ENCODE data around the gene IDI1. TPM values are rescaled to one million over a fixed set of nuclear protein-coding genes. Genes with fewer than 3 reads are reported as not detected.
A peak's percentile ranks its signal among the peaks of the same experiment; 100 is the strongest.

IDI1 gene
- total RNA-seq (2014; rRNA removed; shearing (Covaris generic); ENCODE audit: low replicate concordance): 129 and 150 TPM in 2 replicates

DNA sequence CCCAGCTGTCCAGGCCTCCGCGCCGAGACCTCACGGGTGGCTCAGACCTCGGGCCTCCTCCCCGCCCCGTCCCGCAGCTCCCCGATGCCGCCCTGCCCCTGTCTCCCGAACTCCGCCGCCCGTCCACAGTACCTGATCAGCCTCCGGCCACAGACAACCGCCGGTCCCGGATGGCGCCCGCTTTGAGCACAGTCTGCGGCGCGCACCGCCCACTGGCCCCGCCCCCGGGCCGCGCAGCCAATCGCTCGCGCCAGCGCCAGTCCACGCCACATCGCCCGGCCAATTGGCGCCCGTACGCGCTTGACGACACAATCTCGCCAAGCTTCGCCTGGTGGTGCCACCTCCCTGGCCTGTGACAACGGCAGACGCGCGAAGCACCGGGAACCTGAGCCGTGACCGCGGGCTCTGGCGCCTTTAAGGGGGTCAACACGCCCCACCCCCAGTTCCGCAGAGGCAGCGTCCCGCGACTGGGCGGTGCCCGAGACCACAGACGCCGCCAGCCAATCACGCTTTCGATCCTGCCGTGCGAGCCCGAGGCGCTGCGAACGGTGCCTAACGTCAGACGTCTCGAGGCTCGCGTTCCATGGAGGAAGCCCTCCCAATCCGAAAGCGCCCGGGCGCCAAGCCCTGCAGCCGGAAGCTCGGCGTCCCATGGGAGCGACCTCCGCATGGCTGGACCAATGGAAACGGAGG, at the start of gene IDI1:
TSS of gene IDI1 (minus strand) at position 388 of the 693 bp plus-strand sequence. CDS start at position 272, 116 bp downstream.
- H3K79me2 ChIP-seq (ENCODE audit: low read length): peaks cover 74% of the 10 kb centered on the region
- DNase-seq: peak; percentile 100
- no peak within 1 kb of the TSS for H2AFZ ChIP-seq (ENCODE audit: low read length)
- peak within 1 kb of the TSS; percentile 89 for H3K27ac ChIP-seq (ENCODE audit: low read length)
- H3K36me3 ChIP-seq (ENCODE audit: insufficient read depth, low read length): peaks cover 36% of the 10 kb centered on the region
- no peaks in the 10 kb centered on the region for H3K9me2 ChIP-seq (replicated peaks; ENCODE audit: insufficient read depth, low read length)
- H3K4me1 ChIP-seq (ENCODE audit: low read length): peaks cover 57% of the 10 kb centered on the region
- H3K9me3 ChIP-seq (ENCODE audit: low read length): no peaks in the 10 kb centered on the region
- H3K4me3 ChIP-seq (ENCODE audit: low read length): peak within 1 kb of the TSS; percentile 98
- peak within 1 kb of the TSS; percentile 95 for H3K9ac ChIP-seq (ENCODE audit: low read length)
- peak within 1 kb of the TSS; percentile 98 for H3K4me2 ChIP-seq (ENCODE audit: low read depth, low read length, poor library complexity, severe bottlenecking)
- peaks cover 33% of the 10 kb centered on the region for H4K20me1 ChIP-seq (ENCODE audit: insufficient read depth, low read depth, low read length)
- no peaks in the 10 kb centered on the region for H3K27me3 ChIP-seq (ENCODE audit: low read length)

DNA sequence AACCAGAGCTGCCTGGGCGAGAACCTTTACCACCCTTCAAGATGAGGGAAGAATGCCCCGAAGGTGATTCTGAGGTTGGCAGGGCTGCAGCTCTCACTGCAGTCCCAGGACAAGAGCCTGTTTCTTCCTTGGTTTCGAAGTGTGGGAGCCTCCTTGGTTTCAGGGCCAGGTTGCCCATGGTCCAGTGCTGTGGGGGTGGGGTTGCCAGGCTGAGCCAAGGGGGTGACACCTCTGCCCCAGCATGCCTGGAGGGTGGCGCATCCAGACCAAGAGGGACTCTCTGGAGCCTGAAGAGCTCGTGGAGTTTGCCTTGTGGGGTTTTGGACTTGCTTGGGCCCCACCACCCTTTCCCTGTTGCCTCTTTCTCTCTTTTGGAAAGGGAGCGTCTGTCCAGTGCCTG, 48.5 kb upstream of the IDI1 start:
- Histone ChIP-seq H3K36me3 (ENCODE audit: insufficient read depth, low read length) (peaks cover 12% of the 10 kb centered on the region; the same call in 1 of the 2 replicates), H3K4me2 (ENCODE audit: low read depth, low read length, poor library complexity, severe bottlenecking) (no peak overlapping the region), H3K9me3 (ENCODE audit: low read length) (no peaks in the 10 kb centered on the region), H3K4me3 (ENCODE audit: low read length) (no peak overlapping the region), H3K27ac (ENCODE audit: low read length) (no peak overlapping the region), H3K9me2 (replicated peaks; ENCODE audit: insufficient read depth, low read length) (no peaks in the 10 kb centered on the region), H3K79me2 (ENCODE audit: low read length) (0 out of 2 replicates have a peak, but pooled peaks cover 3% of the 10 kb centered on the region), H4K20me1 (ENCODE audit: insufficient read depth, low read depth, low read length) (no peaks in the 10 kb centered on the region), H3K27me3 (ENCODE audit: low read length) (no peaks in the 10 kb centered on the region), H3K4me1 (ENCODE audit: low read length) (no peaks in the 10 kb centered on the region), H2AFZ (ENCODE audit: low read length) (no peak overlapping the region), H3K9ac (ENCODE audit: low read length) (no peak overlapping the region)
- no peak for DNase-seq

- H4K20me1 ChIP-seq (ENCODE audit: insufficient read depth, low read depth, low read length): no peaks in the 10 kb centered on the region
- no peaks in the 10 kb centered on the region for H3K27me3 ChIP-seq (ENCODE audit: low read length)
- H3K4me3 ChIP-seq (ENCODE audit: low read length): no peak overlapping the region
- H3K27ac ChIP-seq (ENCODE audit: low read length): no peak overlapping the region
- H3K4me1 ChIP-seq (ENCODE audit: low read length): no peaks in the 10 kb centered on the region
- 0 out of 2 replicates have a peak, but pooled peaks cover 2% of the 10 kb centered on the region for H3K79me2 ChIP-seq (ENCODE audit: low read length)
- no peak overlapping the region for H3K9ac ChIP-seq (ENCODE audit: low read length)
- peaks cover 12% of the 10 kb centered on the region; the same call in 1 of the 2 replicates for H3K36me3 ChIP-seq (ENCODE audit: insufficient read depth, low read length)
- no peaks in the 10 kb centered on the region for H3K9me3 ChIP-seq (ENCODE audit: low read length)
- H3K4me2 ChIP-seq (ENCODE audit: low read depth, low read length, poor library complexity, severe bottlenecking): no peak overlapping the region
- H2AFZ ChIP-seq (ENCODE audit: low read length): no peak overlapping the region
- no peaks in the 10 kb centered on the region for H3K9me2 ChIP-seq (replicated peaks; ENCODE audit: insufficient read depth, low read length)
- DNase-seq: no peak
Observed at GRCh38 chr10:1096287-1096889, 47.5 kb upstream of the IDI1 start.

- Histone ChIP-seq H3K9ac (ENCODE audit: low read length) (no peak overlapping the region), H3K79me2 (ENCODE audit: low read length) (no peaks in the 10 kb centered on the region), H4K20me1 (ENCODE audit: insufficient read depth, low read depth, low read length) (no peaks in the 10 kb centered on the region), H3K4me2 (ENCODE audit: low read depth, low read length, poor library complexity, severe bottlenecking) (no peak overlapping the region), H2AFZ (ENCODE audit: low read length) (no peak overlapping the region), H3K4me3 (ENCODE audit: low read length) (no peak overlapping the region), H3K4me1 (ENCODE audit: low read length) (no peaks in the 10 kb centered on the region), H3K9me3 (ENCODE audit: low read length) (no peaks in the 10 kb centered on the region), H3K27ac (ENCODE audit: low read length) (no peak overlapping the region), H3K9me2 (replicated peaks; ENCODE audit: insufficient read depth, low read length) (no peaks in the 10 kb centered on the region), H3K36me3 (ENCODE audit: insufficient read depth, low read length) (peaks cover 12% of the 10 kb centered on the region; the same call in 1 of the 2 replicates), H3K27me3 (ENCODE audit: low read length) (no peaks in the 10 kb centered on the region)
- DNase-seq: no peak
Observed at GRCh38 chr10:1095498-1095897, 46.6 kb upstream of the IDI1 start.

- H3K36me3 ChIP-seq (ENCODE audit: insufficient read depth, low read length): peaks cover 12% of the 10 kb centered on the region; the same call in 1 of the 2 replicates
- H3K9me2 ChIP-seq (replicated peaks; ENCODE audit: insufficient read depth, low read length): no peaks in the 10 kb centered on the region
- no peak for DNase-seq
- H3K27me3 ChIP-seq (ENCODE audit: low read length): no peaks in the 10 kb centered on the region
- no peaks in the 10 kb centered on the region; the same call in 1 of the 2 replicates for H3K79me2 ChIP-seq (ENCODE audit: low read length)
- H3K4me2 ChIP-seq (ENCODE audit: low read depth, low read length, poor library complexity, severe bottlenecking): no peak overlapping the region
- H4K20me1 ChIP-seq (ENCODE audit: insufficient read depth, low read depth, low read length): no peaks in the 10 kb centered on the region
- no peaks in the 10 kb centered on the region for H3K4me1 ChIP-seq (ENCODE audit: low read length)
- no peaks in the 10 kb centered on the region for H3K9me3 ChIP-seq (ENCODE audit: low read length)
- no peak overlapping the region for H3K4me3 ChIP-seq (ENCODE audit: low read length)
- no peak overlapping the region for H3K9ac ChIP-seq (ENCODE audit: low read length)
- no peak overlapping the region for H3K27ac ChIP-seq (ENCODE audit: low read length)
- H2AFZ ChIP-seq (ENCODE audit: low read length): no peak overlapping the region
Observed at GRCh38 chr10:1094112-1095057, 45.5 kb upstream of the IDI1 start.

DNA sequence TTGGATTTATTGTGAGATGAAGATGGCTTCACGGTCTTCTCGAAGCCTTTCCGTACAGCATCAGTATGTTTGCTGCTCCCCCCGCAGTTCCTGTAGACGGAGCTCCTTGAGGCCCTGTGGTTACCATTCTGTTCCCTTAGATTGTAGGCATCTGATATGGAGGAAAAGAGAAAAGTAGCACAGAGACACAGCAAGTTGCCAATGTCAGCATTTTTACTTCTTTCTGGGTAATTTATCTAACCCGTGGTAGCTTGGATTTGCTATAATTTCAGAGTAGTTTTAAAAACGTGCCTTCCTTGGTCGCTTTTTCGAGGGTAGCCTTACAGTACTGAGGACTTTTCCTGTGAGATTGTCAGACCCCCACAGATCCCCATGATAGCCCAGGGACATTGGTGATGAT, 44.8 kb upstream of the IDI1 start:
- peaks cover 3% of the 10 kb centered on the region; the same call in 1 of the 2 replicates for H3K79me2 ChIP-seq (ENCODE audit: low read length)
- no peak for DNase-seq
- H3K4me2 ChIP-seq (ENCODE audit: low read depth, low read length, poor library complexity, severe bottlenecking): no peak overlapping the region
- peaks cover 12% of the 10 kb centered on the region; the same call in 1 of the 2 replicates for H3K36me3 ChIP-seq (ENCODE audit: insufficient read depth, low read length)
- H3K4me3 ChIP-seq (ENCODE audit: low read length): no peak overlapping the region
- no peaks in the 10 kb centered on the region for H4K20me1 ChIP-seq (ENCODE audit: insufficient read depth, low read depth, low read length)
- H3K4me1 ChIP-seq (ENCODE audit: low read length): no peaks in the 10 kb centered on the region
- no peaks in the 10 kb centered on the region for H3K27me3 ChIP-seq (ENCODE audit: low read length)
- H3K9ac ChIP-seq (ENCODE audit: low read length): no peak overlapping the region
- no peaks in the 10 kb centered on the region for H3K9me2 ChIP-seq (replicated peaks; ENCODE audit: insufficient read depth, low read length)
- no peak overlapping the region for H3K27ac ChIP-seq (ENCODE audit: low read length)
- H3K9me3 ChIP-seq (ENCODE audit: low read length): no peaks in the 10 kb centered on the region
- no peak overlapping the region for H2AFZ ChIP-seq (ENCODE audit: low read length)

- Histone ChIP-seq H3K27ac (ENCODE audit: low read length) (no peak overlapping the region), H3K9me3 (ENCODE audit: low read length) (no peaks in the 10 kb centered on the region), H3K4me1 (ENCODE audit: low read length) (no peaks in the 10 kb centered on the region), H3K27me3 (ENCODE audit: low read length) (no peaks in the 10 kb centered on the region), H3K9ac (ENCODE audit: low read length) (no peak overlapping the region), H3K36me3 (ENCODE audit: insufficient read depth, low read length) (peaks cover 12% of the 10 kb centered on the region; the same call in 1 of the 2 replicates), H3K9me2 (replicated peaks; ENCODE audit: insufficient read depth, low read length) (no peaks in the 10 kb centered on the region), H4K20me1 (ENCODE audit: insufficient read depth, low read depth, low read length) (no peaks in the 10 kb centered on the region), H3K4me3 (ENCODE audit: low read length) (no peak overlapping the region), H3K4me2 (ENCODE audit: low read depth, low read length, poor library complexity, severe bottlenecking) (no peak overlapping the region), H2AFZ (ENCODE audit: low read length) (no peak overlapping the region), H3K79me2 (ENCODE audit: low read length) (peaks cover 3% of the 10 kb centered on the region; the same call in 1 of the 2 replicates)
- DNase-seq: no peak
Observed at GRCh38 chr10:1090696-1091095, 41.8 kb upstream of the IDI1 start.
